Stimulated activated CD4-positive, alpha-beta T cell treated with anti-CD3 and anti-CD28 coated beads, Interleukin-15, amount 100 ng/mL, for 48 hours (primary cell): Measurements from ENCODE around the gene GP5.
A peak's percentile ranks its signal among the peaks of the same experiment; 100 is the strongest.

Source experiments
- DNase-seq, 2 donors: peaks; one replicate each; pipeline ENCODE4 v3.0.0-alpha.2; 2020; ENCODE audit warnings: low read depth in 2 of 2

The GP5 gene

GRCh38 chr3:194396859-194397756, 2.0 kb downstream of the GP5 start:
- DNase-seq, result peak in 1 of 2 donors; percentile 35

- DNase-seq, result no peak
These were observed 2.6 kb downstream of the GP5 start for GRCh38 chr3:194396539-194396858.

GRCh38 chr3:194395778-194396538, 3.1 kb downstream of the GP5 start:
- DNase-seq, result peak; percentile 37 to 49

GRCh38 chr3:194395212-194395611, 3.9 kb downstream of the GP5 start:
- no peak for DNase-seq

- DNase-seq, result no peak
These were observed 6.5 kb downstream of the GP5 start for GRCh38 chr3:194392576-194392975.

- no peak for DNase-seq
These were observed 8.2 kb downstream of the GP5 start for GRCh38 chr3:194390835-194391234.

GRCh38 chr3:194389269-194389668, 9.8 kb downstream of the GP5 start:
- no peak for DNase-seq

GRCh38 chr3:194387926-194388418, 11.1 kb downstream of the GP5 start:
- no peak for DNase-seq

GRCh38 chr3:194387276-194387675, 11.8 kb downstream of the GP5 start:
- no peak for DNase-seq

- no peak for DNase-seq
These were observed 12.4 kb downstream of the GP5 start for GRCh38 chr3:194386648-194387047.

GRCh38 chr3:194386066-194386465, 13.0 kb downstream of the GP5 start:
- DNase-seq, result no peak

GRCh38 chr3:194384569-194385001, 14.5 kb downstream of the GP5 start:
- DNase-seq, result no peak

GRCh38 chr3:194384156-194384555, 14.9 kb downstream of the GP5 start:
- DNase-seq, result no peak

- no peak for DNase-seq
These were observed 15.7 kb downstream of the GP5 start for GRCh38 chr3:194383276-194383940.

GRCh38 chr3:194382892-194383223, 16.2 kb downstream of the GP5 start:
- DNase-seq, result no peak

- DNase-seq, result no peak
These were observed 16.7 kb downstream of the GP5 start for GRCh38 chr3:194382196-194382891.

GRCh38 chr3:194381460-194381875, 17.6 kb downstream of the GP5 start:
- DNase-seq, result no peak

GRCh38 chr3:194380326-194380725, 18.7 kb downstream of the GP5 start:
- DNase-seq, result no peak

- DNase-seq, result no peak
These were observed 19.4 kb downstream of the GP5 start for GRCh38 chr3:194379651-194380050.

- DNase-seq, result no peak
These were observed 19.8 kb downstream of the GP5 start for GRCh38 chr3:194379231-194379630.

GRCh38 chr3:194377708-194378107, 21.4 kb downstream of the GP5 start:
- no peak for DNase-seq

- no peak for DNase-seq
These were observed 22.9 kb downstream of the GP5 start for GRCh38 chr3:194376241-194376560.
